GM12872 (cell line): ENCODE measurements around the gene C1orf141.

ENCODE experiments used
- TF ChIP-seq, protein P1 (sequence below): IDR thresholded peaks from 3 replicates; pipeline ENCODE4 v1.5.1; 2011; ENCODE audit warnings: low read depth, mild to moderate bottlenecking, low read length, moderate library complexity; ENCODE audit not compliant: insufficient read depth

Gene C1orf141

DNA sequence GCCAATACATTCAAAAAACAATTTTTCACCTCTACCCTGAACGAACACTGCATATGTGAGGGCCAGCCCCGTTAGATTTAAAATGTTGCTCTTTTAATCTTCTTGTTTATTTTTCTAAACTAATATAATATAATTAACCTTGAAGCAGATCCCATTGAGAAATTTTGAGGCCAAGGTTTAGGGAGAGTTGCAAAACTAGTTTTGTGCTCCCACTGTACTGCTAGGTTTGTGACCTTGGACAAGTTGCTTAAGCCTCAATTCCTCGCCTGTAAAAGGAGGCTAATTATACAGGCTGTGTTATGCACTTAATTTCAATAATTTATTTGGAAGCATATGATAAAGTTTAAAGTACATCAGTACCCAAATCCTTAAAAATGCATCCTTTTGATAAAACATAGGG is 35.2 kb upstream of the C1orf141 start:
- TF ChIP-seq, protein P1, sequence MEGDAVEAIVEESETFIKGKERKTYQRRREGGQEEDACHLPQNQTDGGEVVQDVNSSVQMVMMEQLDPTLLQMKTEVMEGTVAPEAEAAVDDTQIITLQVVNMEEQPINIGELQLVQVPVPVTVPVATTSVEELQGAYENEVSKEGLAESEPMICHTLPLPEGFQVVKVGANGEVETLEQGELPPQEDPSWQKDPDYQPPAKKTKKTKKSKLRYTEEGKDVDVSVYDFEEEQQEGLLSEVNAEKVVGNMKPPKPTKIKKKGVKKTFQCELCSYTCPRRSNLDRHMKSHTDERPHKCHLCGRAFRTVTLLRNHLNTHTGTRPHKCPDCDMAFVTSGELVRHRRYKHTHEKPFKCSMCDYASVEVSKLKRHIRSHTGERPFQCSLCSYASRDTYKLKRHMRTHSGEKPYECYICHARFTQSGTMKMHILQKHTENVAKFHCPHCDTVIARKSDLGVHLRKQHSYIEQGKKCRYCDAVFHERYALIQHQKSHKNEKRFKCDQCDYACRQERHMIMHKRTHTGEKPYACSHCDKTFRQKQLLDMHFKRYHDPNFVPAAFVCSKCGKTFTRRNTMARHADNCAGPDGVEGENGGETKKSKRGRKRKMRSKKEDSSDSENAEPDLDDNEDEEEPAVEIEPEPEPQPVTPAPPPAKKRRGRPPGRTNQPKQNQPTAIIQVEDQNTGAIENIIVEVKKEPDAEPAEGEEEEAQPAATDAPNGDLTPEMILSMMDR = no peak

DNA sequence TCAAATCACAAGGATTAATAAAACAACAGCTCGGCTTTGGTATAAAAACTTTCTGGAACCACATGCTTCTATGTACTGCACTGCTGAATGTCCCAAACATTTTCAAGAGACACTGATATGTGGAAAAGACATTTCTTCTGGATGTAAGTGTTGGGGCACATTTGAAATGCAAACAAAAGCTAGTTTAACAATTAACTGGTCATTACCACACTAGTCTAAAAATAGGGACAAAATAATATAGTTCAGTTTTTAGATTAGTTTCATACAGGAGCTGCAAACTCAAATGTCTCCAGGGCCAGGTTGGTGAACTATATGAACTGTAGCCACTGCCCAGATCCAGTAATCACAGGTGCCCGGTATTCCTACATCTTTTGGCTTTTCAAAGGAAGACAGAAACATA is 34.7 kb upstream of the C1orf141 start:
- TF ChIP-seq, protein P1 = no peak

DNA sequence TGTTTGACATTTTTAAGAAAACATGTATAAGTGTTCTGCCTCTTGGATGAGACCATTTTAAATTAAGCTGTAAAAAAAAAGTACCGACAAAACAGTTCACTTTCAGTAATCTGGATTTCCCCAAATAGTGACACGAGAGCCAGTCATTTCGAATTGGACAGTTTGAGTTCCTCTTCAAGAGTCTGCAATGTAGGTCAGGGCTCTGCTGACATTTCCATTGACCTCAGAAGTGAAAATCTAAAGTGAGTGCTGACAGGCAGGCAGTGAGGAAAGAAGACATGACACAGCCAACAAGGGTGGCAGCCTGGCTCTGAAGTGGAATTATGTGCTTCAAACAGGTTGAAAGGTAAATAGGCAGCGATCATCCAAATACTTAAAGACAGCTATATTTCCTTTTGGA is 31.4 kb upstream of the C1orf141 start, which contains the start of gene IL23R:
Gene IL23R (plus strand): TSS at position 259 of the 400 bp plus-strand sequence. CDS start 1,667 bp downstream, outside the sequence.
- TF ChIP-seq, protein P1 = no peak

DNA sequence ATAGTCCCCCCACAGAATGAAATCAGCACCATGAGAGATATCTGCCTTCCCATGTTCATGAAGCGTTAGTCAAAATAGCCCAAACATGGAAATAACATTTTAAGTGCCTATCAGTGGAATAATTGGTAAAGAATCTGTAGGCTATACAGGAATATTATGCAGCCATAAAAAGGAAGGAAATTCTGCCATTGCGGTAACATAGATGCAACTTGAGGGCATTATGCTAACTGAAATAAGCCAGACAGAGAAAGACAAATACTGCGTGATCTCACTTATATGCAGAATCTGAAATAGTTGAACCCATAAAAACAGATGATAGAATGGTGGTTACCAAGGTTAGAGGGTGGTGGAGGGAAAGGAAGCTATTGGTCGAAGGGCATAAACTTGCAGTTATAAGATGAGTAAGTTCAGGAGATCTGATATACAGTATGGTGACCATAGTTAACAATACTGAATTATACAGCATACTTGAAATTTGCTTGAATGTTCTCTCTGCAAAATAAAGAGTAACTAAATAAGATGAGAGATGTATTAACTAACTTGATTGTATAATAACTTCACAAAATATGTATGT is 30.8 kb upstream of the C1orf141 start:
- TF ChIP-seq, protein P1 = no peak

DNA sequence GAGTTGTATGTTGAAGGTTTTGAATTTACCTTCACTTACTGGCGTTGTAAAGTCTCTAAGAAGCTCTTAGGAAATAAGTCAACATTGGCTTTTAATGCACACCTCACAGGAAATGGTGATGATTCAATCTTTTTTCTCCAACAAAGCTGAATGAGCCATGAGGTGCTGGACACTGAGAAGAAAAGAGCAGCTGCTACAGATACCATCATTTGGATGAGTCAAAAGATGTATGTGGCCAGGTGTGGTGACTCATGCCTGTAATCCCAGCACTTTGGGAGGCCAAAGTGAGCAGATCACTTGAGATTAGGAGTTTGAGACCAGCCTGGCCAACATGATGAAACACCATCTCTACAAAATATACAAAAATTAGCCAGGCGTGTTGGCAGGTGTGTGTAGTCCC is 28.2 kb upstream of the C1orf141 start:
- TF ChIP-seq, protein P1 = no peak

DNA sequence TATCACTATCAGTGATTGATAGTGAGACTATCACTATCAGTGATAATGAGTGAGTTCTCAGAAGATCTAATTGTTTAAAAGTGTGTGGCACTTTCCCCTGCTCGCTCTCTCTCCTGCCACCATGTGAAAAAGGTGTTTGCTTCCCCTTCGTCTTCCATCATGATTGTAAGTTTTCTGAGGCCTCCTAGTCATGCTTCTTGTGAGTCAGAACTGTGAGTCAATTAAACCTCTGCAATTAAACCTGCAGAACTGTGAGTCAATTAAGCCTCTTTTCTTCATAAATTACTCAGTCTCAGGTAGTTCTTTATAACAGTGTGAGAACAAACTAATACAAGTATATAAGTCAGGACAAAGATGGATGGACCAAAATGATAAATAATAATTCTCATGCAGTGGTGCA is 24.5 kb upstream of the C1orf141 start:
- TF ChIP-seq, protein P1 = no peak

DNA sequence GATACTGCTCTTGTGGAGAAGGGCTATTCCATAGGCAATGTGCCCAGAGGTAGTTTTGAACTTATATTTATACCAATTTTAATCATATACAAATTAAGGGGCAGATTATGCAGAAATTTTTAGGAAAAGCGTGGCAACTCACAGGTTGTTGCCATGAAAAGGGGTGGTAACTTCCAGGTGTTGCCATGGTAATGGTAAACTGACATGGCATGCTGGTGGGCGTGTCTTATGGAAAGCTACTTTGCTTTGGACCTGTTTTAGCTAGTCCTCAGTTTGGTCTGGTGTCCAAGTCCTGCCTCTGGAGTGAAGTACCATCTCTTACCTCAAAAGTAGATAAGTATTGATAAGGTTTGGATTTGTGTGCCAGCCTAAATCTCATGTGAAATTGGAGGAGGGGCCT is 23.6 kb upstream of the C1orf141 start:
- TF ChIP-seq, protein P1 = no peak

DNA sequence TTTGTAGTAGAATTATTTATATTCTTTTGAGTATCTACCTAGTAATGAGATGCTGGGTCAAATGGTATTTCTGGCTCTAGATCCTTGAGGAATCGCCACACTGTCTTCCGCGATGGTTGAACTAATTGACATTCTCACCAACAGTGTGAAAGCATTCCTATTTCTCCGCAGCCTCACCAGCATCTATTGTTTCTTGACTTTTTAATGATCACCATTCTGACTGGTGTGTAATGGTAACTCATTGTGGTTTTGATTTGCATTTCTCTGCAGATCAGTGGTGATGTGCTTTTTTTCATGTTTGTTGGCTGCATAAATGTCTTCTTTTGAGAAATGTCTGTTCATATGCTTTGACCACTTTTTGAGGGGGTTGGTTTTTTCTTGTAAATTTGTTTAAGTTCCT is 16.2 kb upstream of the C1orf141 start:
- TF ChIP-seq, protein P1 = no peak
